SHP77 treated with DMSO at 0.1 percent for 48 hours (cell line): Measurements from ENCODE around the gene MCOLN2.

Experiments
- DNase-seq: peaks from one replicate; lab custom pipeline; 2025; lab: John Stamatoyannopoulos, UW

MCOLN2 gene

DNA sequence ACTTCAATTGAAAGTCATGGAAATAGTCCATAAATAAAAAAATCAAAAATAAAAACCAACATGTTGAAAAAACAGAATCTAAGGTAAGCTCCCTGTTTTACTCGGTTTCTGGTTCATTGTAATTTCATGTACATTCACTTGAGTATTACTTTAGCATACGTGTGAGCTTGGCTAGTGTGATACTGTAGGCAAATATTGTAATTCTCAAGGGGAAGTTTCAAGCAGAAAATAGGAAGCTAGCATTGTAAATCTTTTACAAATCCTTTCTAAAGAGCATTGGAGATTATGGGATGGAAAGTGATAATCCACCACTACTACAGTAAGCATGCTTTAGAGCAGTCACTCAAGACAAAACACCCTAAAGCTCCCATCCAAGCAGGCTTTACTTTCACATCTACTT lies 100.6 kb downstream of the MCOLN2 start:
- no peak for DNase-seq

DNA sequence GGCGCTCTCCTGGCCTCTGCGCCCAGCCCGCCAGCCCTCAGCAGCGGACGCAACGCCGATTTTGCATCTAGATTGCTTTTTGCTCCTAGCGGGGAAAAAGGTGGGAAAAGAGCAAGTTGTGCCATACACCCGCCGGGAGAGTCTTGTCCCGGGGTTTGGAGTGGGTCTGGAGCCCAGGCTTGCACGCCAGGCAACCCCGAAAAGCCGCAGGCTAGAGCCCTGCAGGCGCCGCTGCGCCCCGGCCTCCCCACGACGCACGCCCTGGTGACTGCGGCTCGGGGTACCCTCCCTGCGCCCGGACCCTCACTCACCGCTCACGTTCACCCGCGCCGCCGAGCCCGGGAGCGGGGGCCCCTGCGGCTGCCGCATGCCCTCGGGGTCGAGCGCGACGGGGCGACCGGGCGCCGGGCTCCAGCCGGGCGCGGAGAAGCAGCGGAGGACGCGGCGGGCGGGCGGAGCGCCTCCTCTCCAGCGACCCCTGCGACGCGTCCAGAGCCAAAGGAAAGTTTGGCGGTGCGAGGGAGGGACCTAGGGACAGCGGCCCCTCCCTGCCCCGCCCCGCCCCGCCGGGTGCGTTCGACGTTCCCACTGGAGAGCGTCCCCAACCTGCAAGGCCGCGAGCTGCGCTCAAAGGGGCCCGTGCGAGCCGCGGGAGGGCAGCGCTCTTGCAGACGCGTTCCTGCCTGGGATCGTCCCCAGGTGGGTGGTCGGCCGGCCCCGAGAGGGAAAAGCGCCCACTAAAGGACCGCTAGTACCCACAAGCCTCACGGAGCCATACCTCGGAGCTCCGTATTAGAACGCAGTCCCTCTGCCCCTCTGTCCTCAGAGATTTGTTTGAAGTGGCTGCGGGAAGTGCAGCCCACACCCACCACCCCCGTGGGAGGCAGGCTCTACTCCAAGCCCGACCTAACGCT lies 104.0 kb downstream of the MCOLN2 start, which contains the start of gene LPAR3:
LPAR3 (minus strand) TSS at position 502 of the 914 bp plus-strand sequence. CDS start 27,086 bp downstream, outside the sequence.
- DNase-seq, result no peak

DNA sequence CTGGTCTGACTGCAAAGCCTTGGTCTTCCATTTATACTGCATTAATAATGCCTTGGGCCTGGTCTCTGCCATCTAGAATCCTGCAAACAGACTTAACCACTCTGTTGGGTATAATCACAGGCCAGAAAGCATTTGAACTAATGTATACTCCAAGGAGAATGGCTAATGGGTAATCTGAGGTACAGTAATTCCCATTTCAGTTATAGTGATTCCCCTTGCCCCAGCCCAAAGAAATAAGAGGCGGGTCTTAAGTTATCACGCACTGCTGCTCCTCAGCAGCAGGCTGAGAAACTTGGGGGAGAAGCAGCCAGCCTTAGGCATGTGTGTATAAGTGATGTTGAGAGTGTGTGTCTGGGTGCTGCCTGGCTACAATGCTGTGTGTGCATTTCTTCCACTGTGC lies 106.3 kb downstream of the MCOLN2 start:
- DNase-seq, result no peak

DNA sequence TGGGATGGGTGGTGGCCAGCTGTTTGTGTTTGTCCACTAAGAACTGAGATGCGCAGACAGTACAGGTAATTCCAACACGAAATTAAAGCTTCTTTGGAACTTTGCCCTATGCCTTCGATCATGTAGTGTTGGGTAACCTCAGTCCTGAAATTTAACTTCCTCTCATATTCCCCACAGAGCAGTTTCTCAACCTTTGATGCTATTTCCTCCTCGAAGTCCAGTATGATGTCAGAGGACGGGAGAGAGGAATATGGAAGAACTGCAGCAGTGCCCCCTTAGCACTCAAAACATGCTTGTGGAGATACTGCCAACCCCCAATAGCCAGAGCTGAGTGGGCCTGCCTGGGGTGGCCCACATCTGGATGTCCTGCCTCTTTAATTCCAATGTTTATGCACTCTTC lies 107.5 kb downstream of the MCOLN2 start:
- DNase-seq, result no peak

DNA sequence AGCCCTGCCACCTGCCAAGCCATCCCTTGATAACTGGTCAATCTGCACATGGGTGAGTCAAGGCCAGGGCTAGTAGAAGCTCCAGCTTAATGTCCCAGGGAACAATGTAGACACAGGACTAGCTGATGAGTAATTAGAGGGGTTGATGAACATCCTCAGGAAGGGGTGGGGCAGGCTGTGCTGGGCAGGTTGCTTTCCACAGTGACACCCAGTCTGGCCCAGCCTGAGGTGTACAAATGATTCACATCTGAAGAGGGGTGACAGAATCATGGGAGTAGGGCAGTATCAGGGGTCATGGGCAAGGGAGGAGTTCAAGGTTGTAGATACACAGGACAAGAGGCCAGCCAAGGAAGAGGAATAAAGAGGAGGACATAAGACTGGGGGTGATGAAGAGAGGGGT lies 108.2 kb downstream of the MCOLN2 start:
- no peak for DNase-seq

DNA sequence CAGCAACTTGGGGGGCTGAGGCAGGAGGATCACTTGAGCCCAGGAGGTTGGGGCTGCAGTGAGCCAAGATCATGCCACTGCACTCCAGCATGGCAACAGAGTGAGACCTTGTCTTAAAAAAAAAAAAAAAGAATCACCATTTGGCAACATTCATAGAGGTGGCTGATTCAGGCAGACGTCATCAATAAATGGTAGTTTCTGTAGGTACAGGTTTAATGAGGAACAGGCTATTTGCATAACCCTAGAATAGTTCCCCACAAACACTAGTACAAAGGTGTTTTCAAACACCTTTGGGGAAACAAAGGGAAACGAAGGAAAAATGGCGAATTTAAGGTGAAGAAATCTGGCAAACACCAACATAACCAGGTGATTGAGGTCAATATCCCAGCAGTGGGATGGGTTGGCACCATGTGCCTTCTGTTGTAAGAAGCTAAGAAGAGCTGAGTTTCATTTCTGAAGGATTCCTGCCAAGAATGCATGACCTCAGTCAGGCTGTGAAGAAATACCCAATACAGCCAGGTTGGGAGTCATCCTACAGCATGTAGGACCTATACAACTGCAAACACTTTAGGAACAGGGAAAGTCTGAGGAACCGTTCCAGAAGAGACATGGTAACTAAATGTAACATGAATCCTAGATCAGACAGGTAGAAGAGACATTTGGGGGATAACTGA lies 109.5 kb downstream of the MCOLN2 start:
- DNase-seq, result no peak

DNA sequence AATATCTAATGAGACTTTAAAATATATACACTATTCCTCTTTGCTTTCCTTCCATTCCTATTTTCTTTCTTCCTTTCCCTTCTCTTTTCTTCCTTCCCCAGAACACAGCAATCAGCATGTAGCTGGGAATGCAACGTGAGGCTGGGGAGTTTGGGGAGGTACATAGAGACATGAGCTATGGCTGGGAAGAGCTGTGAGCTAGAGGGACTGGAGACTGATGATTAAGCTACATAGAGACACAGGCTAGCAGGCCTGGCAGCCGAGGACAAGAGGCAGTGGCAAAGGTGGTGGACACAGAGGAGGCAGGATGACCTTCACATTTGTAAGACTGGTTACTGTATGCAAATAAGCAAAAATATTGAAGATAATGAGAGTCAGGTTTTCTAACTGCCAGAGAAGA lies 111.4 kb downstream of the MCOLN2 start:
- no peak for DNase-seq

DNA sequence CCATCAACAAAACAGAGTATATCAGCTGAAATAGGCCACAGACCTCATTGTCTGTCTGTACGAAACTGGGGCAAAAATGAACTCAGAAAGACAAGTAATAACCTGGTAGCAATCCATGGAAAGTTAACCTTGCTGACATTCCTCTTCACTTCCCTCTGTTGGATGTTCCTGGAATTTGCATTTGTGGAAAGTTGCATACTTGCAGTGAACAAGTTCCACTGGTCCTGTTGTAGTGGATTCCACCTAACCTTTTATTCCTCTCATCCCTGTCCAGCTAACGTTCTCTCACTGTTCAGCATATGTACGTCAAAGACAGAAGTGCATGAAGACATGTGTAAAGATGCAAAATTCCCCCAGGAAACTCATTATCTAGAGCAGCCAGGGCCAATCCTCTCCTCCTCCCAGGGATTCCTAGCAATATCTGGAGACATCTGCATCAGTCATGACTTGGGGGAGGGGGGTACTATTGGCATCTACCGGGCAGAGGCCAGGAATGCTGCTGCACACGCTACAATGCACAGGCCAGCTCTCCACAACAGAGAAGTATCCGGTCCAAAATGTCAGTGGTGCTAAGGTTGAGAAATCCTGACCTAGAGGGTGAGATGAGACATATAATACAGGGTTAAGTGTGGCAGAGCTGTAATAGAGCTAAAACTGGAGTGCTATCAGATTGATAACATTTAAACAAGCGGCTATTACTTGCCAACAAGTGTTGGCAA lies 112.1 kb downstream of the MCOLN2 start:
- no peak for DNase-seq

DNA sequence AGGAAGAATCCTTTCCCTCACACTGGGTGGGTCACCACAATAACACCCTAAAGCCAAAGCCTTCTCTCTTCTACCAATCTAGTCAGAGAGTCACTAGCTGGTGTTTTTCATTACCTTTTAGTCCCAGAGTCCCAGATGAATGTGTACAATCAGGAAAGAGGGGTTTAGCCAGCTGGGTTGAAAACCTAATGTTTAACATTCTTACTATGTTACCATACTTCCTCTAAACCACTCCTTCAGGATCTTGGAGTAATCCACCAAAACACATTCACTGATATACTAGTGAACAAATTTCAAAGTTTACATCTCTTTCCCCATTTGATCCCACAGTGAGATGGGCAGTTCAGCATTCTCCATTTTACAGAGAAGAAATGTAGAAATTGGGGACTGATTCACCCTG lies 113.6 kb downstream of the MCOLN2 start:
- no peak for DNase-seq

DNA sequence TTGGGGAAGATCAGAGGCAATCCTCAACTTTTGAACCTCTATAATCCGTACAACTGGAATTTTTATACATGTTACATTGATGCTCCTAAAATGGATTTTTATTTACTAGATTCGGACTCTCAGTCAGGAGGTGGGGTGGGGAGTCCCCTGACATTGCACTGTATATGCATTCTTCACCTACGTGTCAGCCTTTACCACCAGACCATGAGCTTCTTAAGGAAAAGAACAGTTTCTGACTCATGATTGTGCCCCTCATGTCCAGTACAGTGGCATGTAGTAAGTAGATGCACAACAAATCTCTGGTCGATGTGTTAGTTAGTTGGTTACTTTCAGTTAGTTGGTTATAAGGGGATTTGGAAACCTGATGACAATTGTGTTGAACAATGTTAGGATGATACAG lies 119.3 kb downstream of the MCOLN2 start:
- DNase-seq, result no peak

DNA sequence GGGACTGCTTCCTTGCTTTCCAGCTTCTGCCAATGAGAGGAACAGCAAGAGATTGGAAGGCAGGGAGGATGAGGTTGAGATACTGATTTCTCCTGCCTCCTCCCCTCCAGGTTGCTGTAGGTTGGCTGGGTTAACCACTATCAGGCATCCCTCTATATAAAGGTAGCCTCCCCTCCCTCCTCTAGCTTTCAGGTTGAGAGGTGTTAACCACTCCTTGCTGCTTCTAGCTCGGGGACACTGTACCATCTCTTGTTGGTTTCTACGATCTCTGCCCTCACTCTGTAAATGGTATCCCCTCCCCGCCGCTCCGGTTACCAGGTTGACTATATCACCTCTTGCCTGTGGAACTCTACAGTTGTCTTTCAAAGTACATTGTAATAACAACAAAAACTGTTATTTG lies 120.6 kb downstream of the MCOLN2 start:
- no peak for DNase-seq
